CD14-positive monocyte (primary cell): Measurements from ENCODE around the gene CACNA1B. TPM values are rescaled to one million over a fixed set of nuclear protein-coding genes. Genes with fewer than 3 reads are reported as not detected.

Source experiments
- DNase-seq, 3 donors: peaks; one replicate each; pipeline ENCODE4 v3.0.0-alpha.2; 2011 to 2022
- H2AFZ ChIP-seq: 2 replicates; pipeline ENCODE4 v1.6.0; 2012; ENCODE audit warnings: mild to moderate bottlenecking, low read depth, low read length, inconsistent platforms; ENCODE audit not compliant: insufficient read depth, poor library complexity, severe bottlenecking
- H3K27ac ChIP-seq, 2 donors: 1 replicate in 1 of 2; 2 replicates in 1 of 2; pipeline ENCODE4 v1.5.1; 2012 to 2013; ENCODE audit warnings: low read length in 2 of 2, control low read depth in 1 of 2, inconsistent platforms in 1 of 2, low read depth in 1 of 2, mild to moderate bottlenecking in 1 of 2
- H3K27me3 ChIP-seq, 2 donors: one replicate each; pipeline versions ENCODE4 v1.6.0 to v1.6.1; 2011 to 2013; ENCODE audit warnings: low read length in 2 of 2; ENCODE audit not compliant: control insufficient read depth in 2 of 2, insufficient read depth in 2 of 2
- H3K36me3 ChIP-seq, 2 donors: replicated peaks in 1 of 2; 1 replicate in 1 of 2; 2 replicates in 1 of 2; pipeline versions ENCODE4 v1.5.1 to v1.6.1; 2012 to 2013; ENCODE audit warnings: low read length in 2 of 2, control low read depth in 1 of 2, inconsistent platforms in 1 of 2, mild to moderate bottlenecking in 1 of 2; ENCODE audit not compliant: insufficient read depth in 2 of 2, control insufficient read depth in 1 of 2
- H3K4me1 ChIP-seq, 2 donors: 1 replicate in 1 of 2; 2 replicates in 1 of 2; pipeline versions ENCODE4 v1.5.1 to v1.6.1; 2012 to 2013; ENCODE audit warnings: low read length in 2 of 2, control low read depth in 1 of 2, inconsistent platforms in 1 of 2, mild to moderate bottlenecking in 1 of 2, moderate library complexity in 1 of 2; ENCODE audit not compliant: insufficient read depth in 2 of 2, control insufficient read depth in 1 of 2
- H3K4me2 ChIP-seq: replicated peaks from 2 replicates; pipeline ENCODE3; 2012; ENCODE audit warnings: low read length, moderate library complexity, mild to moderate bottlenecking; ENCODE audit not compliant: poor library complexity, severe bottlenecking; ENCODE audit errors: extremely low read depth
- H3K4me3 ChIP-seq, 3 experiments: fragments of 200-600 bp in 1 of 3; sonication (generic) in 1 of 3; replicated peaks in 1 of 3; 1 replicate in 2 of 3; 2 replicates in 1 of 3; pipeline ENCODE4 v1.5.1; 2011 to 2013; ENCODE audit warnings: low read length in 3 of 3, mild to moderate bottlenecking in 3 of 3, control low read depth in 2 of 3, low read depth in 2 of 3, inconsistent platforms in 1 of 3, moderate library complexity in 1 of 3
- H3K79me2 ChIP-seq: 2 replicates; pipeline ENCODE4 v1.6.0; 2012; ENCODE audit warnings: mild to moderate bottlenecking, control low read depth, inconsistent platforms, low read length, moderate library complexity; ENCODE audit not compliant: insufficient read depth
- H3K9ac ChIP-seq: 2 replicates; pipeline ENCODE4 v1.6.0; 2017; ENCODE audit warnings: low read length, mild to moderate bottlenecking; ENCODE audit not compliant: insufficient read depth, poor library complexity, severe bottlenecking
- H3K9me3 ChIP-seq, 2 donors: replicated peaks in 1 of 2; 1 replicate in 1 of 2; 2 replicates in 1 of 2; pipeline versions ENCODE4 v1.5.1 to v1.6.1; 2012 to 2013; ENCODE audit warnings: low read length in 2 of 2, control low read depth in 1 of 2; ENCODE audit not compliant: control insufficient read depth in 1 of 2, insufficient read depth in 1 of 2
- H4K20me1 ChIP-seq: 2 replicates; pipeline ENCODE4 v1.6.0; 2012; ENCODE audit warnings: mild to moderate bottlenecking, low read length, control low read depth, moderate library complexity; ENCODE audit not compliant: insufficient read depth
- H3K27ac Mint-ChIP-seq, 7 donors: one replicate each; pipeline ENCODE4 v1.8.0; 2020; ENCODE audit warnings: mild to moderate bottlenecking in 7 of 7, mixed read lengths in 7 of 7, moderate library complexity in 6 of 7, inconsistent platforms in 2 of 7
- H3K27me3 Mint-ChIP-seq, 3 donors: one replicate each; pipeline ENCODE4 v1.8.0; 2021 to 2022; ENCODE audit warnings: low read depth in 3 of 3, mild to moderate bottlenecking in 3 of 3, mixed read lengths in 3 of 3, moderate library complexity in 3 of 3, inconsistent platforms in 1 of 3
- H3K36me3 Mint-ChIP-seq, 2 donors: one replicate each; pipeline ENCODE4 v1.8.0; 2020; ENCODE audit warnings: mixed read lengths in 2 of 2, inconsistent platforms in 1 of 2, mild to moderate bottlenecking in 1 of 2
- H3K4me1 Mint-ChIP-seq: one replicate; pipeline ENCODE4 v1.8.0; 2020; ENCODE audit warnings: mild to moderate bottlenecking, mixed read lengths
- H3K4me3 Mint-ChIP-seq, 2 donors: one replicate each; pipeline ENCODE4 v1.8.0; 2020; ENCODE audit warnings: mild to moderate bottlenecking in 2 of 2, mixed read lengths in 2 of 2, moderate library complexity in 1 of 2
- H3K9me3 Mint-ChIP-seq, 7 donors: one replicate each; pipeline ENCODE4 v1.8.0; 2020 to 2022; ENCODE audit warnings: mixed read lengths in 7 of 7, mild to moderate bottlenecking in 6 of 7, moderate library complexity in 6 of 7, inconsistent platforms in 2 of 7
- whole genome bisulfite sequencing: methylation state at CpG from one replicate; pipeline ENCODE4 v1.1.5; 2013; ENCODE audit warnings: missing lambda C conversion rate; ENCODE audit not compliant: insufficient coverage; 5-methylcytosine and 5-hydroxymethylcytosine counted together
- intact Hi-C, 2 donors: fragments of 100-400 bp; cut with micrococcal nuclease; formaldehyde crosslinking; loops; one replicate each; pipeline versions ENCODE4 v1.15.0 to v1.15.1; 2023
- polyA plus RNA-seq, 3 donors: library from polyadenylated mRNA; depleted of rRNA in 1 of 3; unstranded in 2 of 3; stranded (reverse) in 1 of 3; fragments of 300-500 nt in 2 of 3; fragments of >200 nt in 1 of 3; fragmentation: Illumina TruSeq in 2 of 3; gene quantifications; 1 replicate in 2 of 3; 2 replicates in 1 of 3; pipeline ENCODE4 v1.2.3, GENCODE V29; 2012 to 2021
- TF ChIP-seq, protein P1 (sequence below): fragments of 200-600 bp; IDR thresholded peaks from one replicate; pipeline ENCODE4 v1.8.0; 2022; ENCODE audit warnings: antibody characterized with exemption, mild to moderate bottlenecking

Gene CACNA1B
- polyA plus RNA-seq, 3 donors: not detected

DNA sequence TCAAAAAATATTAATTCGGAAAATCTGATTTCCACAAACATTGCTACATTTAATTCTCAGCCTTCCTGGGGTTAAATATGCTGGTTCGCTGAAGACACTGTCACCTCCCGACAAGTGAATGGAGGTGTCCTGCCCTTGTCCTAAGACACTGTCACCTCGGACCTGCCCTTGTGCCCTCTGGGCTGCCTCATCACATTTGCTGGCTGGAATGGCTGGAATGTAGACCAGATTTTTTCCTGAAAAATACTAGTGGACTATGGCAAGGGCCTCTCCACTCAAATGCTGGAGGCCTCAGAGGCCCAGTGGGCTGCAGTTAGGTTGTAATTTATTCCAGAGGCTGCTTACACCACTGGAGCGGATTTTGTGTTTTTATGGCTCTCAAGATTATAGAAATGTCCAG is 28.2 kb downstream of the CACNA1B start:
- Mint-ChIP-seq H3K36me3 (no peaks in the 10 kb centered on the region), H3K9me3 (peaks cover 0 to 6% (median 1%) of the 10 kb centered on the region in 7 donors), H3K27ac (no peak overlapping the region), H3K4me3 (no peak overlapping the region), H3K27me3 (peaks cover 3 to 6% (median 4%) of the 10 kb centered on the region in 3 donors), H3K4me1 (no peaks in the 10 kb centered on the region)
- Histone ChIP-seq H4K20me1 (no peaks in the 10 kb centered on the region), H3K9ac (no peak overlapping the region), H3K4me1 (no peaks in the 10 kb centered on the region), H3K9me3 (peaks cover 0 to 4% of the 10 kb centered on the region in 2 donors), H3K79me2 (no peaks in the 10 kb centered on the region), H3K27ac (no peak overlapping the region), H3K4me2 (no peak overlapping the region), H3K27me3 (no peaks in the 10 kb centered on the region), H3K36me3 (no peaks in the 10 kb centered on the region), H3K4me3 (no peak overlapping the region), H2AFZ (no peak overlapping the region)
- 97% methylated on average over 4 of the region's 5 CpGs for WGBS
- intact Hi-C loops: no loop called here
- TF ChIP-seq, protein P1, sequence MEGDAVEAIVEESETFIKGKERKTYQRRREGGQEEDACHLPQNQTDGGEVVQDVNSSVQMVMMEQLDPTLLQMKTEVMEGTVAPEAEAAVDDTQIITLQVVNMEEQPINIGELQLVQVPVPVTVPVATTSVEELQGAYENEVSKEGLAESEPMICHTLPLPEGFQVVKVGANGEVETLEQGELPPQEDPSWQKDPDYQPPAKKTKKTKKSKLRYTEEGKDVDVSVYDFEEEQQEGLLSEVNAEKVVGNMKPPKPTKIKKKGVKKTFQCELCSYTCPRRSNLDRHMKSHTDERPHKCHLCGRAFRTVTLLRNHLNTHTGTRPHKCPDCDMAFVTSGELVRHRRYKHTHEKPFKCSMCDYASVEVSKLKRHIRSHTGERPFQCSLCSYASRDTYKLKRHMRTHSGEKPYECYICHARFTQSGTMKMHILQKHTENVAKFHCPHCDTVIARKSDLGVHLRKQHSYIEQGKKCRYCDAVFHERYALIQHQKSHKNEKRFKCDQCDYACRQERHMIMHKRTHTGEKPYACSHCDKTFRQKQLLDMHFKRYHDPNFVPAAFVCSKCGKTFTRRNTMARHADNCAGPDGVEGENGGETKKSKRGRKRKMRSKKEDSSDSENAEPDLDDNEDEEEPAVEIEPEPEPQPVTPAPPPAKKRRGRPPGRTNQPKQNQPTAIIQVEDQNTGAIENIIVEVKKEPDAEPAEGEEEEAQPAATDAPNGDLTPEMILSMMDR: no peak
- DNase-seq: no peak

DNA sequence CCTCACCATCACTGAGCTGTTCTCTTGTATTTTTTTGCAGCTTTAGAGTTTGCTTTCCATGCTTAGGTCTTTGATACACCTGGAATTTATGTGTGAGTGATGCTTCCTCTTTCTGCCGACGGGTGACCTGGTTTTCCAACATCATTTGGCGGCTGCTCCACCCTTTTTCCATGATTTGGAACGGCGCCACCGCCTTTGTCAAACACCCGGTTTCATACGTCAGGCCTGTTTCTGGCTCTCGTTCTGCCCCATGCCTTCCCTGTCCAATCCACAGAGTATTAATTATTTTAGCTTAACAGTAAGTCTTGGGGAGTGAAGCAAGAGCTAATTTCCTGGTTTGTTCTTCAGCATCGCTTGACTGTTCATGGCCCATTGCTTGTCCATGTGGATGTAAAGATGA is 30.2 kb downstream of the CACNA1B start:
- Histone ChIP-seq H3K4me1 (no peaks in the 10 kb centered on the region), H3K4me3 (no peak overlapping the region), H3K9ac (no peak overlapping the region), H3K27me3 (no peaks in the 10 kb centered on the region), H3K79me2 (no peaks in the 10 kb centered on the region), H3K9me3 (no peaks in the 10 kb centered on the region), H3K36me3 (no peaks in the 10 kb centered on the region), H2AFZ (no peak overlapping the region), H3K4me2 (no peak overlapping the region), H4K20me1 (no peaks in the 10 kb centered on the region), H3K27ac (no peak overlapping the region)
- TF ChIP-seq, protein P1: no peak
- H3K9me3 Mint-ChIP-seq: peaks cover 0 to 2% (median 0%) of the 10 kb centered on the region in 7 donors
- 90% methylated on average over 8 of the region's 10 CpGs for WGBS
- H3K27ac Mint-ChIP-seq: peak overlapping the region in 1 of 7 donors; percentile 32
- no peaks in the 10 kb centered on the region for H3K36me3 Mint-ChIP-seq
- peaks cover 3 to 8% (median 4%) of the 10 kb centered on the region in 3 donors for H3K27me3 Mint-ChIP-seq
- DNase-seq: no peak
- no peak overlapping the region for H3K4me3 Mint-ChIP-seq
- no peaks in the 10 kb centered on the region for H3K4me1 Mint-ChIP-seq
- intact Hi-C loops: no loop called here
